ENCODE measurements around the gene SPATA45.

SPATA45 gene

DNA sequence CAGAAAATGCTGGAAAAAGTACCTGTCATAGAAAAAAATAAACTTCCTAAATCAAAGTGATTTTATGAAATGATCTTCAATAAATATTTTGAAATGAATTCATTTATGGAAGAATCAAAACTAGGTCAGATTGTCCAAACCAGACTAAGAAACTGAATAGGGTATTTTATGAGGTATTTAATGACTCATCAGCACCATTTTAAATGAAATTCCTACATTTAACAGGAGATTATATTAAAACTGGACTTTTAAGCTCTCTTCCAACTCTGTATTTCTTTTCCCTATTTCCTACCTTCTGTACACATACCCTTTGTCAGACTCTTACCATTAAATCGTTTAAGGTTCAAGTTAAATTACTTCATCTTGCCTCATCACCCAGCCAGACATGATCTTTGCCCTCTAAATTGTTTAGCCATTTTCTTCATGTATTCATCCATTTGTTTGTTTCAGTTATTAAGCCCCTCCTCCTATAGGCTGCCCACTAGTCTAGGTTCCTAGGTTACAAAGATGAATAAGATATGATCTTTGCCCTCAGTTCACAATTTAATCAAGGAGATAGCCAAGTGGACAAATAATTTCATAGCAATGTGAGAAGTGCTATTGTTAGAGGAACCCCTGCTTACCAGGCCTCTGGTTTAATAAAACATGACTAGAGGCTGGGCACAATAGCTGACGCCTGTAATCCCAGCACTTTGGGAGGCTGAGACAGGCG is 30.7 kb downstream of the SPATA45 start:
- TF ChIP-seq CTCF (IDR thresholded peaks at IDR 0.05; ENCODE audit: low read length, missing control alignments) = no peak
- no peak overlapping the region for H3K4me3 ChIP-seq (replicated peaks; ENCODE audit: low read depth, low read length)
- no peak for DNase-seq (ENCODE audit: low read depth)

DNA sequence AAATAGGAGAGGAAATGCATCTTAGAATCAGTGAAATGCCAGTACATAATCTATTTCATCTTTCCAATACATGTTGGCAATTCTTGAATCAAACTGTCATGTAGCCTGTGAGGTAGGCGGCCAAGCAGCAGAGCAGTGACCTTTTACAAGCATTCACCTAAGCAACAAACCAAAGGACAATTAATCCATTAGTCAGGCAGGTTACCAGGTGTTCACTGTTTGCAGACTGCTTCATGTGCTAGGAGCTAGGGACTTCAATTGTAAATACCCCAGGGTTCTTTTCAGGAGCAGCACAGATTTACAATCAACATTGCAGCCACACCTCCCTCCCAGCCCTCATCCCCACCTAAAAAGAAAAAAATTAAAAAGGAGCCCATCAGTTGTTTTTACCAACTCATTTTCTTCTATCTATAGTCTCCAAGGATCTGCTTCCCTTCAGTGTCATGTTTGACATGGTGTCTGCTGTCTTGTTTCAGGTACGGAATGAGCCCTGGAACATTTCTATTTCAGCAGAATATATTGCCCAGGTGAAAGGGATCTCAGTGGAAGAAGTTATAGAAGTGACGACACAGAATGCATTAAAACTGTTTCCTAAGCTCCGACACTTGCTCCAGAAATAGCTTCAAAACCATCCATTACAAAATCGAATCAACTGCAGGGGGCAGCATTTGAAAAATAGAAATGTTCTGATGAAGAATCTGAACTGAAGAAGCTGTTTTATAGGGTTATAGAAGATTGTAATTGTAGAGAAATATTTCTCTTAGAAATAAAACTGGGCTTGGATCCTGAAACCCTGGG is 32.7 kb downstream of the SPATA45 start:
- peak; percentile 31 for DNase-seq (ENCODE audit: low read depth)
- TF ChIP-seq CTCF (IDR thresholded peaks at IDR 0.05; ENCODE audit: low read length, missing control alignments) = peak; percentile 29
- H3K4me3 ChIP-seq (replicated peaks; ENCODE audit: low read depth, low read length) = no peak overlapping the region

- no peak for TF ChIP-seq CTCF (IDR thresholded peaks at IDR 0.05; ENCODE audit: low read length, missing control alignments)
- DNase-seq (ENCODE audit: low read depth) = no peak
- no peak overlapping the region for H3K4me3 ChIP-seq (replicated peaks; ENCODE audit: low read depth, low read length)
These were observed 41.7 kb downstream of the SPATA45 start for GRCh38 chr1:212805767-212806166.

- TF ChIP-seq CTCF (IDR thresholded peaks at IDR 0.05; ENCODE audit: low read length, missing control alignments) = no peak
These were observed 49.8 kb downstream of the SPATA45 start for GRCh38 chr1:212797681-212798080.

GRCh38 chr1:212794561-212795014 is 52.9 kb downstream of the SPATA45 start:
- peak; percentile 50 for DNase-seq (ENCODE audit: low read depth)
- TF ChIP-seq CTCF (IDR thresholded peaks at IDR 0.05; ENCODE audit: low read length, missing control alignments) = no peak
- H3K4me3 ChIP-seq (replicated peaks; ENCODE audit: low read depth, low read length) = no peak overlapping the region

More at GRCh38 chr1:212797681-212798080, 49.8 kb downstream of the SPATA45 start:
- H3K4me3 ChIP-seq (replicated peaks; ENCODE audit: low read depth, low read length) = no peak overlapping the region
- DNase-seq (ENCODE audit: low read depth) = no peak

DNA sequence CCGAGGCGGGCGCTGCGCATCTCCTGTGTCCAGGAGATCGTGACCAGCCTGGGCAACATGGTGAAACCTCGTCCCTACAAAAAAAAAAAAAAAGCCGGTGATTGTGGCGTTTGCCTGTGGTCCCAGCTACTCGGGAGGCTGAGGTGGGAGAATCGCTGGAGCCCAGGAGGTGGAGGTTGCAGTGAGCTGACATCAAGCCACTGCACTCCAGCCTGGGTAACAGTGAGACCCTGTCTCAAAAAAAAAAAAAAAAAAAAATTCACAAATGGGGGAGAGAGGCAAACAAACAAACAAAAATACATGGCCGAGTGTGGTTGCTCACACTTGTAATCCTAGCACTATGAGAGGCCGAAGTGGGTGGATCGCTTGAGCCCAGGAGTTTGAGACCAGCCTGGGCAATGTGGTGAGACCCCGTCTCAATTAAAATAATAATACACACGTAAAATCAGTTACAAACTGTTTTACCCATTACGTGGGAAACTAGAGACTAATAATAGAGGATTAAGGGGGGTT is 55.0 kb downstream of the SPATA45 start:
- no peak for DNase-seq (ENCODE audit: low read depth)
- TF ChIP-seq CTCF (IDR thresholded peaks at IDR 0.05; ENCODE audit: low read length, missing control alignments) = no peak
- H3K4me3 ChIP-seq (replicated peaks; ENCODE audit: low read depth, low read length) = peak overlapping the region; percentile 98

Measured in fibroblast of pulmonary artery (primary cell).